Neural progenitor cell (in vitro differentiated cells): Measurements from ENCODE around the gene LYZL4. TPM values are rescaled to one million over a fixed set of nuclear protein-coding genes. Genes with fewer than 3 reads are reported as not detected.

Source experiments
- DNase-seq: peaks from one replicate; pipeline ENCODE4 v3.0.0-alpha.2; 2016; ENCODE audit warnings: low spot score
- H2AFZ ChIP-seq: fragments of 200-600 bp; sonication (generic); replicated peaks from 2 replicates; pipeline ENCODE4 v1.6.1; 2016; ENCODE audit warnings: antibody characterized with exemption
- H3F3A ChIP-seq: fragments of 200-600 bp; sonication (generic); 2 replicates; pipeline ENCODE4 v1.6.1; 2016; ENCODE audit warnings: antibody characterized with exemption, low read depth
- H3K27ac ChIP-seq: fragments of 200-600 bp; sonication (generic); 2 replicates; pipeline ENCODE4 v1.5.1; 2016; ENCODE audit warnings: mild to moderate bottlenecking
- H3K27me3 ChIP-seq: fragments of 200-600 bp; sonication (generic); 2 replicates; pipeline ENCODE4 v1.6.1; 2016; ENCODE audit warnings: mild to moderate bottlenecking, moderate library complexity
- H3K36me3 ChIP-seq: fragments of 200-600 bp; sonication (generic); 2 replicates; pipeline ENCODE4 v1.5.1; 2016
- H3K4me1 ChIP-seq: fragments of 200-600 bp; sonication (generic); 2 replicates; pipeline ENCODE4 v1.6.1; 2016; ENCODE audit warnings: mixed run types
- H3K4me2 ChIP-seq: fragments of 200-600 bp; sonication (generic); 2 replicates; pipeline ENCODE4 v1.6.1; 2016
- H3K4me3 ChIP-seq: fragments of 200-600 bp; sonication (generic); 2 replicates; pipeline ENCODE4 v1.5.1; 2016
- H3K79me2 ChIP-seq: fragments of 200-600 bp; sonication (generic); 2 replicates; pipeline ENCODE4 v1.6.1; 2016; ENCODE audit warnings: low read depth
- H3K9ac ChIP-seq: fragments of 200-600 bp; sonication (generic); 2 replicates; pipeline ENCODE4 v1.6.1; 2016
- H3K9me3 ChIP-seq: fragments of 200-600 bp; sonication (generic); 2 replicates; pipeline ENCODE4 v1.5.1; 2016; ENCODE audit warnings: low read depth
- H4K20me1 ChIP-seq: fragments of 200-600 bp; sonication (generic); 2 replicates; pipeline ENCODE4 v1.6.1; 2016; ENCODE audit warnings: low read depth
- H3K27ac Mint-ChIP-seq: 3 replicates; pipeline ENCODE4 v1.8.0; 2021; ENCODE audit warnings: mixed read lengths
- H3K27me3 Mint-ChIP-seq: 2 replicates; pipeline ENCODE4 v1.8.0; 2022; ENCODE audit warnings: low read depth, mild to moderate bottlenecking, inconsistent platforms, moderate library complexity, mixed read lengths; ENCODE audit not compliant: insufficient read depth
- H3K36me3 Mint-ChIP-seq: 3 replicates; pipeline ENCODE4 v1.8.0; 2021; ENCODE audit warnings: mixed read lengths
- H3K4me1 Mint-ChIP-seq: 3 replicates; pipeline ENCODE4 v1.8.0; 2021; ENCODE audit warnings: mixed read lengths
- H3K4me3 Mint-ChIP-seq: 3 replicates; pipeline ENCODE4 v1.8.0; 2021; ENCODE audit warnings: mild to moderate bottlenecking, moderate library complexity, mixed read lengths
- H3K9me3 Mint-ChIP-seq: 3 replicates; pipeline ENCODE4 v1.8.0; 2020; ENCODE audit warnings: mixed read lengths
- EZH2 ChIP-seq: fragments of 200-600 bp; sonication (generic); IDR thresholded peaks from 2 replicates; pipeline ENCODE4 v1.6.1; 2017; ENCODE audit warnings: antibody characterized with exemption, mild to moderate bottlenecking, moderate library complexity
- EZH2phosphoT487 ChIP-seq: fragments of 200-600 bp; sonication (generic); IDR thresholded peaks from 2 replicates; pipeline ENCODE4 v1.6.1; 2017; ENCODE audit warnings: antibody characterized with exemption
- total RNA-seq: library from RNA; depleted of rRNA; stranded (reverse); fragments of >200 nt; gene quantifications from 2 replicates; pipeline ENCODE4 v1.2.3, GENCODE V29; 2015; ENCODE audit warnings: low replicate concordance
- TF ChIP-seq, protein P1 (sequence below): fragments of 200-600 bp; sonication (generic); IDR thresholded peaks from 2 replicates; pipeline ENCODE4 v1.5.1; 2017; ENCODE audit warnings: antibody characterized with exemption, mild to moderate bottlenecking

LYZL4 gene
- total RNA-seq, 1 donor from 2014 or later: not detected

DNA sequence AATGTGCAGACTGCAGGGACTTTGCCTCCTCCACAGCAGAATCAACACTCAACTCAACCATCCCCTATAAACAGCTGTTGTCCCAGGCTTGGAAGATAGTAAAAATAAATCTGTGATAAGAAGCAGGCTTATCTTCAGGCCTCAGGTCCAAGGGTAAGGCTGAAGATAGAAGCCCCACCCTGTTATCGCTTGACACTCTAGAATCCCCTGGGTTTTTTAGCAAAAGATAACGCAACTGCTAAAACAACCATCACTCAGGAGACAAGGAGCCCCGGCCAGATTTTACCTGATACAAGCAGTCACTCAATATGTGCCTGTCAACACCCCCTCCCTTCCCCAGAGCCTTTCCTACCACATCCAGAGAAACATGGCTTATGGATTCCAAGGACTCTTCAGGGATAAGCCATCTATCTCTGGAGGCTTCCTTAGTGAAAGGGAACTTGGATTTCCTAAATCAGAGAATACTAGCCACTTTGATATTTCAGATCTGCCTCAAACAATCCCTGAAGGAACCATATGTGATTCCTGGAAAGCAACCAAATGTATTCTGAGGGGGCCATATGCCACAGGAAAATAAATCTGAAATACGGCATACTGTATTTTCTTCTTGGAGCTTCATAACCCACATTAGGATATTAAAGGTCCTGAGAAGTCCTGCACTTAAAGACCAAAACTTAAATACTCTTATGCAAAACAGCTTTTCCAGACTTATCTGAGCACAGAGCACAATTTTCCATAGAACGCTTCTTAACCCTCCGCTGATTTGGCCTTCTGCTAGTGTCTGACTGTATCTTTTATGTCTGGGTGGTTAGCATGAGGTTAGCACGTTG lies 60.4 kb downstream of the LYZL4 start:
- Histone ChIP-seq H3K4me1 (no peaks in the 10 kb centered on the region), H3K9me3 (no peaks in the 10 kb centered on the region), H3K27ac (no peak overlapping the region), H3K79me2 (no peaks in the 10 kb centered on the region), H2AFZ (no peak overlapping the region), H3F3A (no peaks in the 10 kb centered on the region), H3K9ac (no peak overlapping the region), H3K4me2 (no peak overlapping the region), H4K20me1 (no peaks in the 10 kb centered on the region), H3K36me3 (no peaks in the 10 kb centered on the region), H3K4me3 (no peak overlapping the region), H3K27me3 (no peaks in the 10 kb centered on the region)
- Mint-ChIP-seq H3K4me3 (no peak overlapping the region), H3K36me3 (no peaks in the 10 kb centered on the region), H3K9me3 (peaks cover 6% of the 10 kb centered on the region), H3K27me3 (peaks cover 8% of the 10 kb centered on the region), H3K4me1 (no peaks in the 10 kb centered on the region), H3K27ac (no peak overlapping the region)
- no peak for DNase-seq
- TF ChIP-seq EZH2 (no peak), EZH2phosphoT487 (no peak)
- TF ChIP-seq, protein P1, sequence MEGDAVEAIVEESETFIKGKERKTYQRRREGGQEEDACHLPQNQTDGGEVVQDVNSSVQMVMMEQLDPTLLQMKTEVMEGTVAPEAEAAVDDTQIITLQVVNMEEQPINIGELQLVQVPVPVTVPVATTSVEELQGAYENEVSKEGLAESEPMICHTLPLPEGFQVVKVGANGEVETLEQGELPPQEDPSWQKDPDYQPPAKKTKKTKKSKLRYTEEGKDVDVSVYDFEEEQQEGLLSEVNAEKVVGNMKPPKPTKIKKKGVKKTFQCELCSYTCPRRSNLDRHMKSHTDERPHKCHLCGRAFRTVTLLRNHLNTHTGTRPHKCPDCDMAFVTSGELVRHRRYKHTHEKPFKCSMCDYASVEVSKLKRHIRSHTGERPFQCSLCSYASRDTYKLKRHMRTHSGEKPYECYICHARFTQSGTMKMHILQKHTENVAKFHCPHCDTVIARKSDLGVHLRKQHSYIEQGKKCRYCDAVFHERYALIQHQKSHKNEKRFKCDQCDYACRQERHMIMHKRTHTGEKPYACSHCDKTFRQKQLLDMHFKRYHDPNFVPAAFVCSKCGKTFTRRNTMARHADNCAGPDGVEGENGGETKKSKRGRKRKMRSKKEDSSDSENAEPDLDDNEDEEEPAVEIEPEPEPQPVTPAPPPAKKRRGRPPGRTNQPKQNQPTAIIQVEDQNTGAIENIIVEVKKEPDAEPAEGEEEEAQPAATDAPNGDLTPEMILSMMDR: no peak

DNA sequence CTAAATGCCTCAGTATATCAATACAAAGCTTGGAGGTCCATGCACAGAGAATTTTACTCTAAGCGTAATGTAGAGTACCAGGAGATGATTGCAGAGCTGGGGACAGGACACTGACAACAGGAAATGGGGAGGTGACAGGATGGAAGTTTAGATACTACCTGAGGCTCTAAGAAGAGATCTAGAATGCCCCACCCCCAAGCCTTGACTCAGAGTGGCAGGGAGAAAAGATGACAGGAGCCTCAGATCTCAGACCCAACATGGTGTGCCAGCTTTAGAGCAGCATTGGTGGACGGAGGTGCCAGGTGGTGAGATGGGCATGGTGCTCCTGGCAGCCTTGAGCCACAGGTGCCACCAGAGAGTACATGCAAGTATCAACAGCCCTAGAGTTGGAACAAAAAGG lies 62.5 kb downstream of the LYZL4 start:
- DNase-seq: no peak
- Histone ChIP-seq H3K4me2 (no peak overlapping the region), H3K9ac (no peak overlapping the region), H3K27me3 (no peaks in the 10 kb centered on the region), H3K4me3 (no peak overlapping the region), H3K27ac (no peak overlapping the region), H2AFZ (no peak overlapping the region), H3K9me3 (no peaks in the 10 kb centered on the region), H3K79me2 (no peaks in the 10 kb centered on the region), H3F3A (no peaks in the 10 kb centered on the region), H3K4me1 (no peaks in the 10 kb centered on the region), H3K36me3 (no peaks in the 10 kb centered on the region), H4K20me1 (no peaks in the 10 kb centered on the region)
- Mint-ChIP-seq H3K9me3 (peaks cover 6% of the 10 kb centered on the region), H3K27me3 (peaks cover 8% of the 10 kb centered on the region), H3K27ac (no peak overlapping the region), H3K4me1 (no peaks in the 10 kb centered on the region), H3K36me3 (no peaks in the 10 kb centered on the region), H3K4me3 (no peak overlapping the region)
- TF ChIP-seq EZH2phosphoT487: no peak
- TF ChIP-seq EZH2: no peak
- TF ChIP-seq, protein P1: no peak

Other genes starting within 250 kb of the LYZL4 start
- 1.1 and 3.4 TPM in 2 replicates for gene CCK, start 144.4 kb downstream of the LYZL4 start, total RNA-seq
- 1.4 and 2.9 TPM in 2 replicates for gene VIPR1, start 92.0 kb upstream of the LYZL4 start, total RNA-seq
- gene SEC22C, start 171.4 kb upstream of the LYZL4 start, total RNA-seq: 48.5 and 48.6 TPM in 2 replicates
- 58.4 and 108 TPM in 2 replicates for gene SS18L2, start 180.2 kb upstream of the LYZL4 start, total RNA-seq
- gene NKTR, start 190.1 kb upstream of the LYZL4 start, total RNA-seq: 127 and 190 TPM in 2 replicates
- gene ZBTB47, start 243.1 kb upstream of the LYZL4 start, total RNA-seq: 4.4 and 5.7 TPM in 2 replicates